ENCODE data around the gene GANAB.

GRCh38 chr11:62646825-62647608 is 604 bp upstream of the GANAB start:
- no peak for TF ChIP-seq CTCF (IDR thresholded peaks at IDR 0.05 in 4 of 5, conservative IDR thresholded peaks at IDR 0.05 in 1 of 5)
- TF ChIP-seq POLR2A (IDR thresholded peaks at IDR 0.05): no peak
